ENCODE data around the gene HYDIN.
"Not testable (repeated sequence)": the region's sequence is repeated elsewhere in the genome, so short reads cannot be mapped to it uniquely, and the experiment has no call there.

DNA sequence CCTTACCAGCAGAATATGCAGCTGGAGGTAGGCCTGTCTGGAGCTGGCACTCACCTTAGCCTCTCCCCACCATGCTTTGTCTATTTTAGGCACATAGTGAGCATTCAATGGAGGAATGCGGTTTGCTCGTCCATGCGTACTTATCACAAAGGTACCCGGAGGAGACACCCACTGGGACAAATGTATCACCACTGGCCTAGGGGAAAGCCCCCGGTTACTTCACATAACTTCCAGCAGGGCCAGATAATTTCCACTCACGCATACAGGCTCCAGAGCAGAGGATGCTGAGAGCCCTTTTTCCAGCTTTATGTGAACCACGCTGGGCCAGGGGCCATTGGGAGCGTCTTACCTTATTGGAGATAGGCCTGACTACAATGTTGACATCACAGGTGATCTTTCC lies 348.2 kb downstream of the HYDIN start:
- not testable (repeated sequence) for TF ChIP-seq RAD21 (IDR thresholded peaks at IDR 0.05); SP1 (IDR thresholded peaks at IDR 0.05); GABPA (IDR thresholded peaks at IDR 0.05 in 1 of 2, conservative IDR thresholded peaks at IDR 0.05 in 1 of 2); YY1 (IDR thresholded peaks at IDR 0.05)
- TF ChIP-seq, protein P1, sequence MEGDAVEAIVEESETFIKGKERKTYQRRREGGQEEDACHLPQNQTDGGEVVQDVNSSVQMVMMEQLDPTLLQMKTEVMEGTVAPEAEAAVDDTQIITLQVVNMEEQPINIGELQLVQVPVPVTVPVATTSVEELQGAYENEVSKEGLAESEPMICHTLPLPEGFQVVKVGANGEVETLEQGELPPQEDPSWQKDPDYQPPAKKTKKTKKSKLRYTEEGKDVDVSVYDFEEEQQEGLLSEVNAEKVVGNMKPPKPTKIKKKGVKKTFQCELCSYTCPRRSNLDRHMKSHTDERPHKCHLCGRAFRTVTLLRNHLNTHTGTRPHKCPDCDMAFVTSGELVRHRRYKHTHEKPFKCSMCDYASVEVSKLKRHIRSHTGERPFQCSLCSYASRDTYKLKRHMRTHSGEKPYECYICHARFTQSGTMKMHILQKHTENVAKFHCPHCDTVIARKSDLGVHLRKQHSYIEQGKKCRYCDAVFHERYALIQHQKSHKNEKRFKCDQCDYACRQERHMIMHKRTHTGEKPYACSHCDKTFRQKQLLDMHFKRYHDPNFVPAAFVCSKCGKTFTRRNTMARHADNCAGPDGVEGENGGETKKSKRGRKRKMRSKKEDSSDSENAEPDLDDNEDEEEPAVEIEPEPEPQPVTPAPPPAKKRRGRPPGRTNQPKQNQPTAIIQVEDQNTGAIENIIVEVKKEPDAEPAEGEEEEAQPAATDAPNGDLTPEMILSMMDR (IDR thresholded peaks at IDR 0.05; ENCODE audit: low read depth, low read length, missing input control), result not testable (repeated sequence)
- TF ChIP-seq, protein P2, sequence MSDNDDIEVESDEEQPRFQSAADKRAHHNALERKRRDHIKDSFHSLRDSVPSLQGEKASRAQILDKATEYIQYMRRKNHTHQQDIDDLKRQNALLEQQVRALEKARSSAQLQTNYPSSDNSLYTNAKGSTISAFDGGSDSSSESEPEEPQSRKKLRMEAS (IDR thresholded peaks at IDR 0.05), result not testable (repeated sequence)

Data from liver (tissue), 3 donors.